ENCODE data around the gene ATP8A2.

ATP8A2 gene

DNA sequence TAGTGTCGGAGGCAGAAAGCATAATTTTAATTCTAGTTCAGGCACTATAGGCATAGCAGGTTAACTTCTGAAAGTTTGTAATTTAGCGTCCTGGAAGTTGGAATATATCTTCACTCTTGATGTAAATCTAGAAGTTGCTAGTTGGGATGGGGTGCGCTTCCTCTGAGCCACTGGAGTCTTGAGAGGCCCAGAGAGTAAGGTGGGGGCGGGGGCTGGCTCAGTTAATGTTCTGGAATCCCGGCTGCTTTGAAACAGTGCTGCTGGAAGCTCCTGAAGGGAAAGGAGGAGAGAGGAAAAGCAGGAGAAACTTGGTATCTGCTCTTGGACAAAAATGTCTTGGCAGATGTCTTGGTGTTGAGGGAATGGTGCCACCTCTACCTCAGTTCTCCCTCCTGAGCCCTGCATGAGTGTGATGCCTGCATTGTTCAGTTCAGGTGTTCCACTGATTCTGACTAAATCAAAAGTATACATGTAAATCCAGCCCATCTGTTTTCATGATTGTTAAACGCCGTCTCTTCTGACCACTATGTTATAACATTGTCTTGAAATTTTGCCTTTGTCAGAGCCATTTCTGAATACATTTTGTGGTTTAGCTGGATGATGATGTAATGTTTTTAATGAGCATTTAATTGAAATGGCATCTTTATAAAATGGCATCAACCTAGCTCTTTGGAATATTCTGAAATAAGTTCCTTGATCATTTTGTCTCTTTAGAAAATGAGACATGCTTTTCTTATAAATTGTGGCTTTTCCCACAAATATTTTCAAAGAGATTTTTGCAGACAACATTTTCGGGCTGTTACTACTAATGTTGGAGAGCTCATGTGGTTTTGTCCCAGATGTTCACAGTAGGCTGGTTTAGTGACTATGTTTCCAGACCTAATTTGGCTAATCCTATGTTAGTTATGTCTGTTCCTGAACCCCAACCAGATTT lies 477.3 kb downstream of the ATP8A2 start:
- DNase-seq (ENCODE audit: low read depth, low spot score) = no peak

DNA sequence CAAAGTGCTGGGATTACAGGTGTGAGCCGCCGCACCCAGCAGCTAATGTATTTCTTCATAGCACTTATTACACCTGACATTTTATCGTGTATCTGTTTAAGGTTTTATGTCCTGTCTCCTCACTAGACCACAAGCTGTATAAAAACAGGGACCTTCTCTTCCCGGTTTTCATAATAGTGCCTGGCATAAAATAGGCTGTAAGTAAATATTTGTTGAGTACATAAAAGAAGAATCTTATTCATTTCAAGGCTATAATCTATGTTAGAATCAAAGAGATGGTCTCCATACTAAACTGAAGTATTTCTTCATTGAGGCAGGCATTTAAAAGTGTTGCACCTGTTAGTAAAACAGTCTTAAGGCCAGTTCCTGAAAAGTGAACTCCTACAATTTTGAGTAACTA lies 486.1 kb downstream of the ATP8A2 start:
- no peak for DNase-seq (ENCODE audit: low read depth, low spot score)

DNA sequence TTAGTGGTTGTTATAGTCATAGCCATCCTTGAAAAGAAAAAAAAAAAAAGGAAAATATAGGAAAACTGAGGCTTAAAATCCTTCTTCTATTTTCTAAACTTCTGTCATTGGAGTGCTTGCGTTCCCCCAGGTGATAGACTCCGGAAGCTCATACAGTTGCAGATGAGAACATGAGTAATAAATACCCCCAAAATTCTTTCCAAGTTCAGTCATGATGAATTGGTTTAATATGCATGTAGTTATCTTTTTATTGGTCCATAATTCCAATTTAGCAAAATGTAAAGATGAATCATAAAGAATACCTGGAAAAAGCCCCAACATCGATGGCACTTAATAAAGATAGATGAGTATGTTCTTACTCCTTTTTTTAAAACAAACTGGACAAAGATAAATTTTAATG lies 487.8 kb downstream of the ATP8A2 start:
- DNase-seq (ENCODE audit: low read depth, low spot score) = no peak

DNA sequence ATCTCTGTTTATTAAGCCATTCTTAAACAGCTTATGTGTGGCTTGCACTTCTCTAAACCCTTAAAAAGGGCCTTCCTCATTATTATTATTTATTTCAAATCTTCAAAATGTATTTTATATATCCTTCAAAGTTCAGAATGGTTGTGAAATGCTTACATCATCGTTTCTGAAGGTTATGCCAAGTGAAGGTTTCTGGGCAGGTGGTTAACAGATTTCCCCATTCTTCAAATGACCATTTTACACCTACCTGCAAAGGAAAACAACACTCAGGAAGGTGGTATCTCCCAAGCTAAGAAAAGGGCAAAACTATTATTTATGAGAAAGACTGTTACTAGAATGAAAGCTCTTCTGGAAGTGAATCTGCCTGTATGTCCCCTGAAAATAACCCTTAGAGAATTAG lies 488.5 kb downstream of the ATP8A2 start:
- no peak for DNase-seq (ENCODE audit: low read depth, low spot score)

DNA sequence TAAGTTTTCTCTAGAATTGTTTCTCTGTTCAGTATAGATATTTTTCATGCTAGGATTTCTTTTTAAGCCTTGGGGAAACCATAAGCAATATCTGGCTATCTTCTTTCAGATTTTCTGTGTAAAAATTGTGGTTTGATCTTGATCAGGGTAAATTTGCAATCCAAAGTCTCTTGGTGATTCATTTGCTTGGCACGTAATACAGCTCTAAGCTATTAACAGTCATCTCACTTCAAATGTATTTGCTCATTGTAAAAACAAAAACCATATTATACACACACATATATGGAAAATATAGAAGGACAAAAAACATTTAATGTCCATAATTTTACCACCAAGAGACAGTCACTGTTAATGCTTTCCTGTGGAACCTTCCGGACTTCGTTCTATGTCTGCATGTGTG lies 489.1 kb downstream of the ATP8A2 start:
- no peak for DNase-seq (ENCODE audit: low read depth, low spot score)

DNA sequence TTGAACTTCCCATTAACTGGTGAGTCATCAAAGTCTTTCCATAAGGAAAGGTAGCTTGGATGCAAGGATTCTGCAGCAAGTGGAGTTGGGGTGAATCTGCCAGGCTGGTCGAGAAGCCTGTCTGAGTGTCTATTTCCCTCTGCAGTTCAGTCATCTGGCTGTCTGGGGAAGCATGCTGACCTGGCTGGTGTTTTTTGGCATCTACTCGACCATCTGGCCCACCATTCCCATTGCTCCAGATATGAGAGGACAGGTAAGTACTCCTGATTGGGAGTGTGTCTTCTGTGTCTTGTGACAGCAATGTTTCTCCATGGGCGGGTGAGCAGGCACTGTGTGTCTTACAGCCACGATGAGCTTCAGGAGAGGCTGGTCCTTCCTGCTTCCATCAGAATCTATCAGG lies 490.4 kb downstream of the ATP8A2 start:
- DNase-seq (ENCODE audit: low read depth, low spot score) = no peak

DNA sequence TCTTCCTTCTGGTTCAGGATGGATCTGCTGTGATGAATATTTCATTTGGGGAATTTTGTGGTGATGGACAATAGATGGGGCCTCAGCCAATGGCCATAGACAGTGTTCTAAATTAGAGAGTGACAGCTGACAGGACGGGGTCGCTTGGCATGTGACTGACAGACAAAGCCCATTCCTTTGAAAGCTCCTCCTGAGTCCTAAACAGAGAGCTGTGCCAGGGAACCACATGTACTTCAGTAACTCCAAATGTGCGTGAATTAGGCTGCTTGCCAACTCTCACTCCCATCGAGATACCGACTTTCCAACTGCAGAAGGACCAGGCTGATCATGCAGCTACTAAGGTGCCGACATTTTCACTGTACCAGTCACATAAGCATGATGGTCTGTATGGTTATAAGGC lies 492.3 kb downstream of the ATP8A2 start:
- DNase-seq (ENCODE audit: low read depth, low spot score) = no peak

DNA sequence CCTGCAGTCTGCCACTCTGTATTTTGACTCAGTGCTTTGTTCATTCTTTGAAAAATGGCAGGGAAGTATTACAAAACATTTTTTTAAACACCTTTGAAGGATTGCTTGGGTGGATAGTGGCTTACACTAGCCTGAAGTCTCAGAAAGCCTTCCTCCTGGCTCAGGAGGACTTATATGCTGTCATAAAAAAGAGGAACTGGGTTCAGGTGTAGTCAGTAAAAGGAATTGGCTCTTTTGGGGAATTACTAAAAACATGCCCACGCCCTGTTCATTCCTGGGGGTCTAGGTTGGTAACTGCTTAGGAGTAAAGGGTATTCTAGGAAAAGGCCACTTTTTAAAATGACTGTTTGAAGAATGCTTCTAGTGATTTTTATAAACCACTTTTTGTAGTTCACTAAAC lies 493.2 kb downstream of the ATP8A2 start:
- no peak for DNase-seq (ENCODE audit: low read depth, low spot score)

GRCh38 chr13:25865391-25865790 lies 493.6 kb downstream of the ATP8A2 start:
- no peak for DNase-seq (ENCODE audit: low read depth, low spot score)

GRCh38 chr13:25867038-25867437 lies 495.3 kb downstream of the ATP8A2 start:
- no peak for DNase-seq (ENCODE audit: low read depth, low spot score)

DNA sequence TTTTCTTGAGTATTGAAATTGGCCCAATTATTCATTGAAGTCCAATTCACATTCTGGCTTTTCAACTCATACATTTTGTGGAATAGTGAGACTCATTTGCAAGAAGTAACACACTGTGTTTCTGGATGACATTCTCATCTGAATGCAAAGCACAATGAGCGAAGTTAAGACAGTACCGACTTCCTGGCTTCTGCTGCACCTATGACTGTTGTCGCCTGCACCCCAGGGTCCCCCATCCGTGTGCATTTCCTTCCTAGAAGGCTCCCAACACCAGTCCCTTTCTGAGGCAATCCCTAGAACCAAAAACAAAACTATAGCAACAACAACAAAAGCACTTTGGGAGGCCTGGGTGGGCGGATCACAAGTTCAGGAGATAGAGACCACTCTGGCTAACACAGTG lies 496.7 kb downstream of the ATP8A2 start:
- no peak for DNase-seq (ENCODE audit: low read depth, low spot score)

- no peak for DNase-seq (ENCODE audit: low read depth, low spot score)
Measured at GRCh38 chr13:25869941-25870340, 498.2 kb downstream of the ATP8A2 start.

GRCh38 chr13:25871389-25872125 lies 499.8 kb downstream of the ATP8A2 start:
- no peak for DNase-seq (ENCODE audit: low read depth, low spot score)

- DNase-seq (ENCODE audit: low read depth, low spot score) = no peak
Measured at GRCh38 chr13:25872481-25873241, 500.9 kb downstream of the ATP8A2 start.

DNA sequence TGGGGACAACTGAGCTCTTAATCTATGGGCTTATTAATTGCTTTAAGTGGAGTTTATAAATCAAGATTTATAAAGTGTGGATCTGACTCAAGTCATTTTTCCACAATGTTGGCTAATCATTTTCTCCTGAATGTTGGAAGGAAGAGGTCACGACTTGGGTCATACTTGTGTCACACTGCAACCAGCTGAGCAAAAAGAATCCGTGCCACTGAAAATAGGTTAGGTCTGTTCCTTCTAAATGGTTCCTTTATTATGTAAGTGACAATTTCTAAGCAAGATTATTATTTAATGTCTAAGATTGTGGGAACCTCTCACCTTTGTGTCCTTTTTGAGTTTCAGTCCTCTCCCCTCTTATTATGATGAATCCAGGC lies 501.5 kb downstream of the ATP8A2 start:
- no peak for DNase-seq (ENCODE audit: low read depth, low spot score)

GRCh38 chr13:25874064-25874737 lies 502.4 kb downstream of the ATP8A2 start:
- no peak for DNase-seq (ENCODE audit: low read depth, low spot score)

DNA sequence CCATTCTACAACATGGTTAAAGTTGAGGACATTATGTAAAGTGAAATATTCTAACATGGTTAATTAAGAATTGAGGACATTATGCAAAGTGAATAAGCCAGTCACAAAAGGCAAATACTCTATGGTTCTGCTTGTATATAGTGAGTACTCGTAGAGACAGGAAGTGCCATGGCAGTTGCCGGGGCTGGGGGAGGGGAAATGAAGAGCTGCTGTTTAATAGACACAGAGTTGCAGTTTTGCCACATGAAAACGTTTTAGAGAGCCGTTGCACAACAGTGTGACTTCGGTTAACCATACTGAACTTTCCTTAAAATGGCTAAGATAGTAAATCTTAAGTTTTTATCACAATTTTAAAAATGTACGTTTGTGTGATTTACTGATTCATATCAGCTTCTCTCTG lies 503.1 kb downstream of the ATP8A2 start:
- DNase-seq (ENCODE audit: low read depth, low spot score) = no peak

DNA sequence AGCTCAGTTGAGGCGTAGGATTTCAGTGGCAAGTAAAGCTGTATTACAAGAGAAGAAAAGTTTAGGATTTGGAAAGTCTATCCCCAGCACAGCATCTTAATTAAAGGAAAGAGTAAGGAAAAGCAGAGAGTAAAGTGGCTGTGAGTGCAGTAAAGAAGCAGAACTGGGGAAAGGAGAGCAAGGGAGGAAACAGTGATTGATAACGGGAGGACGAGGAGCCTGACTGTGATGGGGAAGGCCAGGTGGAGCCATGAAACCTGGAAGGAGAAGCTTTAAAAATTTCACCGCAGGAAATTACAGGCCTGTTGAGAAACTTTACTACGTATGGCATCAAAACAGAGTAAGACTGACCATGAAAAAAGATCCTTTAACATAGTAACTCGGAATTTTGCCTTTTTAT lies 504.5 kb downstream of the ATP8A2 start:
- DNase-seq (ENCODE audit: low read depth, low spot score) = no peak

DNA sequence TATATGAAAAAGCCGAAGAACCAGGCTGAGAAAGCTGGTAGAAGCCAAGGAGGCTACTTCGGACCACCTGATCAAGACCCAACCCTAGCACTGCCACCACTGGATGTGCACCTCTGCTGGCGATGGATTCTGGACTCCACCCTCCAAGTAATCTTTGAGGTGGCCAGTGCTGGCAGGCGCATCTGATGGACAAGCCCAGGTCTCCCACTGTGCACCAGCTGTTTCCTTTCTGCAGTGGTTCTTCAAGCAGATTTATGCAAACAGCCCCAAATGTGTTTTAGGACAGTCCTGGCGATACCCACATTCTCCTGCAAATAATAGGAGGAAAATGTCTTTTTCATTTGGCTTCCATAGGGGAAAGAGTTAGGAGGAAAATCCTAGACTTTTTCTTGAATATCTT lies 507.7 kb downstream of the ATP8A2 start:
- DNase-seq (ENCODE audit: low read depth, low spot score) = no peak

DNA sequence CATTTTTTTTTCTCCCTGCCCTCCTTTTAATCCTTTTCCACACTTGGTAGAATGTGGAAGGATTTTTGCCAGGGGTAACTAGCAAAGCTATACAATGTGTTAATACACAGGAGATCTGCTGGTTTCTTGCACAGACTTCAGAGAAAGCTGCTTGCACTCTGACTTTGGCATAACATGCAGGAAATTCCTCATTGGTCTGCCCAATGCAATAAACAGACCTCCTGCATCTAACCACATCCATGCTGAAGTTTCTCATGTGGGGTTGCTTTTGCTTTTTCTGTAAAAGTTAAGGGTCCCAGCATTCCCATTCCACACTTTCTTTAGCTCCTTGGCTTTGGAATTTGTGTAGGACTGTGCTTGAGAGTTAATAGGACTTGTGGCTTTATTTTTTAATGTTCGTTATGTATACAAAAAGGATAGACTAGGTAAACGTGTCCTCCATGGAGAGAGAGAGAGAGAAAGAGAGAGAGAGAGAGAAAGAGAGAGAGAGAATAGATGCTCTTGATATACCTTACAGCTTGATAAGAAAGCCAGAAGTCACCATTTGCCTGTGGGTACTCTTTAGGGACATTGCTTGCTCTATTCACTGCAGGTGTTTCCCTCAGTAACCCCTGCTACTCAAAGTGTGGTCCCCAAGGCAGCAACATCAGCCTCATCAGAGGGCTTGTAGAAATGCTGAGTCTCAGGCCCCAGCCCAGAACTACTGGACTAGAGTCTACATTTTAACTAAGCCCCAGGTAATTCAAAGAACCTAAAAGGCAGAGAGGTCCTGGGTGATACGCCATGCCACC lies 509.6 kb downstream of the ATP8A2 start:
- DNase-seq (ENCODE audit: low read depth, low spot score) = no peak

- no peak for DNase-seq (ENCODE audit: low read depth, low spot score)
Measured at GRCh38 chr13:25881971-25882451, 510.2 kb downstream of the ATP8A2 start.
